ENCODE measurements around the gene MRPS2.
"Not testable (repeated sequence)": the region's sequence is repeated elsewhere in the genome, so short reads cannot be mapped to it uniquely, and the experiment has no call there.

Gene MRPS2

GRCh38 chr9:135501261-135502167 lies 1.0 kb downstream of the MRPS2 start:
- FAIRE-seq = no peak

GRCh38 chr9:135502168-135502872 lies 1.8 kb downstream of the MRPS2 start:
- FAIRE-seq = no peak

- no peak for FAIRE-seq
These were observed 2.4 kb downstream of the MRPS2 start for GRCh38 chr9:135502873-135503321.

GRCh38 chr9:135503371-135504261 lies 3.1 kb downstream of the MRPS2 start:
- no peak for FAIRE-seq

- FAIRE-seq = no peak
These were observed 4.1 kb downstream of the MRPS2 start for GRCh38 chr9:135504262-135505243.

- no peak for FAIRE-seq
These were observed 5.1 kb downstream of the MRPS2 start for GRCh38 chr9:135505406-135506187.

GRCh38 chr9:135506327-135507103 lies 6.0 kb downstream of the MRPS2 start:
- FAIRE-seq = no peak

- FAIRE-seq = no peak
These were observed 6.9 kb downstream of the MRPS2 start for GRCh38 chr9:135507104-135508035.

- no peak for FAIRE-seq
These were observed 7.8 kb downstream of the MRPS2 start for GRCh38 chr9:135508211-135508820.

GRCh38 chr9:135509458-135509857 lies 9.0 kb downstream of the MRPS2 start:
- no peak for FAIRE-seq

GRCh38 chr9:135512241-135512603 lies 11.7 kb downstream of the MRPS2 start:
- FAIRE-seq = no peak

GRCh38 chr9:135512904-135513303 lies 12.4 kb downstream of the MRPS2 start:
- no peak for FAIRE-seq

- FAIRE-seq = no peak
These were observed 12.9 kb downstream of the MRPS2 start for GRCh38 chr9:135513351-135513846.

GRCh38 chr9:135513906-135514305 lies 13.4 kb downstream of the MRPS2 start:
- FAIRE-seq = not testable (repeated sequence)

- no peak for FAIRE-seq
These were observed 14.0 kb downstream of the MRPS2 start for GRCh38 chr9:135514342-135515082.

- FAIRE-seq = no peak
These were observed 14.8 kb downstream of the MRPS2 start for GRCh38 chr9:135515083-135515951.
